ENCODE measurements around the gene LIMS1.

Gene LIMS1

DNA sequence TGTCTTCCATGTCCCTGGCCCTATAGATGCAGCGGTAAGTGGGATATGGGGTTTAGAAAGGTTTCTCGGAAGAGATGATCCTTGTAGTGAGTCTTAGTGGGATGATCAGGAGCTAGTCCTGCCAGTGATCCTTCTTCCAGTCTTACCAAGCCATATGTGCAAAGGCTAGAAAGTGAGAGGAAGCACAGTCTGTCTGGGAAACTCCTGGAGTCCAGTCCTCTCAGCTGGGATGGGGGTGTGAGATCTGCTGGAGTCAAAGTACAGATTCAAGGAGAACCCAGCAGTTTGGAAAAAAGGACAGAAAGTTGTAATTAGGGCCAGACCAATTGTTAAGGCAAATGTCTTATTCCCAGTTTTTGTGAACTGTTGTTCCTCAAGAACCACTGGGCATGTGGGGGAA, 83.3 kb downstream of the LIMS1 start:
- DNase-seq = no peak

DNA sequence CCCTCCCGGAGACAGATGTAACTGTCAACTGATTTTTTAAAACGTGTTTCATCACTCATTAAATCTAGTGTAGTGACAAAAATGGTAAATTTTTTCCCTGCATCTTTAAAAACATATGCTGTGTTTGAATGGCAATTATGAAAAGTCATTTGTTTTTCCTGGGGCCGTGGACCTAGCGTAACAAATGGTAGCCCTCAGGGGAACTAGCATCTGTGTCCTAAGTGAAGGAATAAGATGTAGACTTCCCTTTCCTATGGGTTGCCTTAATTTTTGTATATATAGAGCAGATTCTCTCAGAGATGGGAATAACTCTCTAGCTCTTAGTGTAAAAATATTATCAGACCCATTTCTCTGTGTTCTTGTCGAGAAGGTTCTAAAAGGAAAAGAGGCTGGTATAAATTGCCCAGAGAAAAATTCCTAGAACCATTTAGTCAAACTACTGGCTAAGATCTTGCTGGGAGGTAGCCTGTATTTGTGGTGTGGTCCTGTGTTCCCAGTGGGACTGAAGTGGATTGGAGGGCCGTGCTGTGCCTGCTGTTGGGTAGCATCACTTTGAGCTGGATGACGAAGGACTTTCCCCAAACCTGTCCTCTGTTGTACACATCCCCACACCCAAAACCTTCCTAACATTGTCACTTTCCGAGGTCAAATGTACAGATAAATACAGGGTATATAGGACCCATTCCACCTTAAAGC, 85.8 kb downstream of the LIMS1 start:
- no peak for DNase-seq

DNA sequence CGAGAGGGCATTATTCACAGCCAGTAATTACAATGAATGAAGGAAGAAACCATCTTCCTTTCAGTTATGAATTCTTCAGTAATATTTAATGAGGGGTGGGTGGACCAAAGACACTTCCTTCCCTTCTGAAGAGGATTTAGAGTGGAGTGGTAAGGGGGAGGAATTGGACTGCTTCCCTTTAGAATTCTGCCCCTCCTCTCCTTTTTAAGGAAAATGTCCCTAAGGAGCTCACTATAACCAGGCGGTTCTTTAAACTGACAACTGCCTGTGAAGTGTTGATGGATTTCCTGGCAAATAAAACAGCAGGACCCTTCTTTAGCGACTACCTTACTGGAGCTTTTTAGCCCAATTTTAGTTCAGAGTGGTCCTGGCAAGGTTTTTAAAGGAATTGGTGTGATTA, 86.4 kb downstream of the LIMS1 start:
- DNase-seq = no peak

DNA sequence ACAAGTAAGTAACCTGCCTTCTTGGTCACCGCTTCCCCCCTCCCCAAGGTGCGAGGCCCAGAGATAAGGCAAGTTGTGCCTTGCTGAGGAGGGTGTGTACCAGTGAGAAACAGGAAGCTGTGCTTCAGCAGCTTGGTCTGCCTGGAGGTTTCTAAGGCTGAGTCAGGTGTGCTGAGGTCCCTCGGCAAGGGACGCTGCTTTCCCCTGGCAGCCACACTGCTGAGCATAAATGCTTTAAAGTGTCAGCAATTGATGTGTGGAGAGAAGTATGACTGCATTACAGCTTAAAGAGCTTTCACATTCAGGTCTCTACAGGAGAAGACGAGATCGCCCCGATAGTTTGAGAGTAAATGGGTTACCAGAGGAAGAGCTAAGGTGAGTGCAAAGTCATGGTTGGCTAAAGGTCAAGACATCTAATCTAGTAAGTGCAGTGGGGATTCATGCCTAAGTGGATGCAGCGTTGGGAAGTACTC, 86.9 kb downstream of the LIMS1 start:
- DNase-seq = peak; percentile 84

- peak; percentile 38 for DNase-seq
These were observed 87.7 kb downstream of the LIMS1 start for GRCh38 chr2:108621687-108622681.

- no peak for DNase-seq
These were observed 89.3 kb downstream of the LIMS1 start for GRCh38 chr2:108623616-108624015.

DNA sequence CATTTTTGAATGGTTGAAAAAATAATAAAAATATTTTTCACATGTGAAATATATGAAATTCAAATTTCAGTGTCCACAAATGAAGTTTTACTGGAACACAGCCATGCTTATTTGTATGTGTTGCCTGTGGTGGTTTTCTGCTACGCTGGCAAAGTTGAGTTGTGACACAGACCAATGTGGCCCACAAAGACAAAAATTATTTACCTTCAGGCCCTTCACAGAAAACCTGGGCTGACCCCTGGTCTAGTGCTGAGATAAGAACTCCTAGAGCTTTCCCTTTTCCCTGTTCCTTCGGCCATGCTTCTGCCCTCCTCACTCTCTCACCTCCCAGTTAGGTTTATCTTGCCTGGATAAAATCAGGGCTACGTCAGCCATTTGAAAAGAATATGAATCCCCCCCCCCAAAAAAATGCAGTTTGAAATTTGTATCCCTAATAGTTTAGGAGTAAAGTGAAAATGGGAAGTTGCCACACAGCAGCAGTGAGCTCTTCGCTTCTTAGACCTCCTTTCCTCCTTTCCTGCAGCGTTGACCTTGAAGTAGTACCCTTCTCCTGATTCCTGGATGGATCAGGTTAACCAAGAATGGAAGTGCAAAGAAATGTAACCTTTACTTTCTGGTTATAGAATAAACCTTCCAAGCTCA, 91.0 kb downstream of the LIMS1 start:
- no peak for DNase-seq

DNA sequence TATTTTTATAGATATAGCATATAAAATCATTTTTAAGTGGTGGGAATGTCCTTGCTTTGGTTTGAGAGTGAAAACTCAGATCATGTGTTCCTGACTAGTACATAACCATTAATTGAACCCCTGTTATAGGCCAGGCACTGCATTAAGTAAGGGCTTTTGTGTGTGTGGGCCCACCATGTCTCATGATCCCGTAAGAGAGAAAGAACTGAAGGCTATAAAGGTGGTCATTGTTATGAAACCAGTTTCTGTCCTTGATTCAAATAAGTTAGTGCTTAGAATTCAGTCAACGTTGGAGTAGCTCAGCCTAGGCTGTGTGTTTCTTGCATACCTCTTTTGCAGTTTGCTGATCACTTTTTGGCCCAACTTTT, 91.5 kb downstream of the LIMS1 start:
- DNase-seq = no peak

DNA sequence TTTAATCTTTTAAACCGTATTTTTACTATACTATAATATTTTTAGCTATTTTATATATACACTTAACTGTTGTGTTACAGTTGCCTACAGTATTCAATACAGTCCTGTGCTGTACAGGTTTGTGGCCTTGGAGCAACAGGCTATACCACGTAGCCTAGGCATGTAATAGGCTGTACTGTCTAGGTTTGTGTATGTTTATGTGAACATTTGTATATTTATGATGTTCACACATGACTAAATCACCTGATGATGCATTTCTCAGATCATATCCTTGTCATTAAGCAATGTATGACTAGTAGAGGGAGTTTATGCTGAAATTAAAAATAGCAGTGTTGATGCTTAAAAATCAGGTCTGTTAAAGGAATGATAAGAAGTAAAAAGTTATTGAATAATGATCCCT, 92.7 kb downstream of the LIMS1 start:
- DNase-seq = no peak

GRCh38 chr2:108627911-108628567, 93.8 kb downstream of the LIMS1 start:
- no peak for DNase-seq

GRCh38 chr2:108628936-108629335, 94.7 kb downstream of the LIMS1 start:
- no peak for DNase-seq

DNA sequence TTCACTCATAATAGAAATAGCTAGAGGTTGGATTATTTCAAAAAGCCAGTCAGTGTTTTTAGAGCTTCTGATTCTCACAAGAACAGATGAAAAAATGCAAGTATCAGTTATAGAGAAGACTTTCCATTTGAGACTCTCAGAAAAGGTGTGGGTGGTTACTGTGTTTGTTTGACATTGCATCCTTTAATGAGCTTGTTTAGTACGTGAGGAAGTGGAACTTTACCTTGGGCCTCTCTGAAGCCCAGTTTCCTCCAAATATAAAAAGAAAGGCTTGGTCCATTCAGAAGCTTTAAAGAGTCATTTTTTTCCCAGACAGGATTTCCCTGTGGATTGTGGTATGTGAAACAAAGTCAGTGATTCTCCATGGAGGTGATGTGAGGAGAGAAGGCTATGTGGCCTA, 95.1 kb downstream of the LIMS1 start:
- DNase-seq = no peak

- no peak for DNase-seq
These were observed 96.5 kb downstream of the LIMS1 start for GRCh38 chr2:108630567-108631405.

GRCh38 chr2:108632332-108633160, 98.3 kb downstream of the LIMS1 start:
- no peak for DNase-seq

GRCh38 chr2:108633409-108633808, 99.1 kb downstream of the LIMS1 start:
- no peak for DNase-seq

DNA sequence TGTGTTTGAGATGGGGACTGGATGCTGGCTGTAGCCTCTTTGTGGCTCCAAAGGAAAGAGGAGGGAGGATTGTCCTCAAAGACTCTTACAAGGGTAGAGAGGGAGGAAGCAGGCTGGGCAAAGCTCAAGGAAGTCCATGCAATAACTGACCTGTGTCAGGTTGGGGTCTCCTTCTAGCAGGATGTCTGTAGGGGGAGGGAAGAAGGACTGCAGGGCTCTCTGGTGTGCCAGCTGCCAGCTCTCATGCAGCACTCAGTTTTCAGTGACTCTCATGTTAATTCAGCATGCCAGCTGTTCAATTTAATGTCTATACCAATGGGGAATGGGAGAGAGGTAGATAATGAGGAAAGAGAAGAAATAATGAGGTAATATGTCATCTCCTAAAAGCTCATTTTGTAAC, 99.7 kb downstream of the LIMS1 start:
- no peak for DNase-seq

GRCh38 chr2:108634576-108635160, 100.4 kb downstream of the LIMS1 start:
- no peak for DNase-seq

GRCh38 chr2:108635630-108636354, 101.5 kb downstream of the LIMS1 start:
- no peak for DNase-seq

GRCh38 chr2:108637304-108637669, 103.0 kb downstream of the LIMS1 start:
- DNase-seq = no peak

DNA sequence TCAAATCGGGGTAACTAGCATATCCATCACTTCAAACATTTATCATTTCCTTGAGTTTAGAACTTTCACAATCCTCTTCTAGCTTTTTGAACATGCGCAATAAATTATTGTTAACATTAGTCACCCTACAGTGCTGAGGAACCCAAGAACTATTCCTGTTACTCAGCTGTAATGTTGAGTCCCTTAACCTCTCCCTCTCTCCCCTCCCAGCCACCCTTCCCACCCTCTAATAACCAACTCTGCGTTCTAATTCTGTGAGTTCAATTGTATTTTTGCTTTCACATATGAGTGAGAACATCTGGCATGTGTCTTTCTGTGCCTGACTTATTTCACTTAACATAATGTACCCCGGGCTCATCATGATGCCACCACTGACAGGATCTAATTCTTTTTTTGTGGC, 106.5 kb downstream of the LIMS1 start:
- no peak for DNase-seq
